RWPE2 (cell line): ENCODE results near the gene SMCHD1.

Experiments used
- ATAC-seq: fragments of 200-7000 bp; cut with Tn5 transposase; 3 replicates; pipeline ENCODE4 v1.9.1; 2021; ENCODE audit warnings: low read depth
- DNase-seq: peaks from one replicate; pipeline ENCODE4 v3.0.0-alpha.2; 2020; ENCODE audit warnings: low spot score
- H3K27ac ChIP-seq: fragments of 450-650 bp; 2 replicates; pipeline ENCODE4 v1.5.1; 2017; ENCODE audit warnings: mild to moderate bottlenecking; ENCODE audit not compliant: poor library complexity, severe bottlenecking
- H3K27me3 ChIP-seq: fragments of 250-450 bp; sonication (Bioruptor Pico); 2 replicates; pipeline ENCODE4 v1.5.1; 2021; ENCODE audit warnings: mild to moderate bottlenecking, moderate library complexity; ENCODE audit not compliant: insufficient read depth, poor library complexity, severe bottlenecking
- H3K36me3 ChIP-seq: fragments of 250-450 bp; sonication (Bioruptor Pico); 2 replicates; pipeline ENCODE4 v1.5.1; 2020; ENCODE audit warnings: low read depth, mild to moderate bottlenecking, moderate library complexity
- H3K4me1 ChIP-seq: fragments of 250-450 bp; sonication (Bioruptor Pico); 2 replicates; pipeline ENCODE4 v1.5.1; 2021; ENCODE audit warnings: mild to moderate bottlenecking, moderate library complexity; ENCODE audit not compliant: insufficient read depth, poor library complexity, severe bottlenecking
- H3K4me3 ChIP-seq: fragments of 250-450 bp; sonication (Bioruptor Pico); 2 replicates; pipeline ENCODE4 v1.5.1; 2021; ENCODE audit warnings: mild to moderate bottlenecking, moderate library complexity; ENCODE audit not compliant: severe bottlenecking
- H3K9me3 ChIP-seq: fragments of 250-450 bp; sonication (Bioruptor Pico); 2 replicates; pipeline ENCODE4 v1.5.1; 2021; ENCODE audit warnings: mild to moderate bottlenecking, moderate library complexity; ENCODE audit not compliant: severe bottlenecking
- CTCF ChIP-seq: fragments of 450-650 bp; IDR thresholded peaks from one replicate; pipeline ENCODE4 v1.5.1; 2017; ENCODE audit warnings: mild to moderate bottlenecking, moderate library complexity; ENCODE audit not compliant: poor library complexity, severe bottlenecking

SMCHD1 gene

DNA sequence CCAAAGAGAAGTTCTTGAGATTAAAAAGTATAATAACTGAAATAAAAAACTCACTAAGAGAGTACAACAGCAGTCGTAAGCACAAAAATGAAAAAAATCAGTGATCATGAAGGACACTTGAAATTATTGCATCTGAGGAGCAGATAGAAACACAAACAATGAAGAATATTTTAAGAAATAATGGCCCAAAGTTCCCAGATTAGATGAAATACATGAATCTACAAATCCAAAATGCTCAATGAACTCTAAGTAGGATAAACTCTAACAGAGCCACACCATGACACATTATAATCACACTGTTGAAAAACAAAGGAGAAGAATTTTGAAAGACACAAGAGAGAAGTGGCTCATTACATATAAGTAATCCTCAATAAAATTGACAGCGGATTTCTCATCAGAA, 159.4 kb downstream of the SMCHD1 start:
- no peak for ATAC-seq
- Histone ChIP-seq H3K9me3 (peaks cover 3% of the 10 kb centered on the region), H3K36me3 (no peaks in the 10 kb centered on the region), H3K27ac (no peak overlapping the region), H3K4me1 (no peaks in the 10 kb centered on the region), H3K27me3 (no peaks in the 10 kb centered on the region), H3K4me3 (no peak overlapping the region)
- no peak for TF ChIP-seq CTCF
- no peak for DNase-seq

DNA sequence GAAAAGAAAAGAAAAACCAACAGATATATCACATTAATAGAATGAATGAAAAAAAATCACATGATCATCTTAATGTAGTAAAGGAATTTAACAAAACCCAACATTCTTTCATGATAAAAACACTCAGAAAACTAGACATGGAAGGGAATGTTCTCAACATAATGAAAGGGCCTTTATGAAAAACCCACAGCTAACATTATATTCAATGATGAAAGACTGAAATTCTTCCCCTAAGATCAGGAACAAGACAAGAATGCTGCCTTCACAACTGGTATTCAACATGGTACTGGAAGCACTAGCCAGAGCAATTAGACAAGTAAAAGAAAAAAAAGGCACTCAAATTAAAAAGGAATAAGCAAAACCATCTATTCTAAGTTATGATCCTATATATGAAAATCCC, 162.8 kb downstream of the SMCHD1 start:
- TF ChIP-seq CTCF = no peak
- no peak for ATAC-seq
- no peak overlapping the region for H3K27ac ChIP-seq
- no peak for DNase-seq
- H3K27me3 ChIP-seq = no peaks in the 10 kb centered on the region
- H3K4me3 ChIP-seq = no peak overlapping the region
- H3K36me3 ChIP-seq = no peaks in the 10 kb centered on the region
- no peaks in the 10 kb centered on the region for H3K4me1 ChIP-seq
- H3K9me3 ChIP-seq = no peaks in the 10 kb centered on the region

DNA sequence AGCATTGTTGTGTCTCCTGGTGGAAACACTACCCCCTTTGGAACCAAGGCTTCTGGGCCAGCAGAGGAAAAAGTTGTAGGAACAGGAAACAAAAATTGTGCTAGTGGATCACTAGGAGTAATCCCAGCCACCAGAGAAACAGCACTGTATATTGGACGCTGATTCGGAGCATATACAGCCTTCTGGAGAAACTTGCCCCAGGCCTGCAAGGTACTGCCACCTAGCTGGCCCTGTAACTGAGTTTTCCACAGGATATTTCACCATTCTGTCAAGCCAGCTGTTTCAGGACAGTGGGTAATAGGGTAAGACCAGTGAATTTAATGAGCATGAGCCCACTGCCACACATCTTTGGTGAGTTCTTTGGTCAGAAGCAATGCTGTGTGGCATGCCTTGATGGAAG, 166.2 kb downstream of the SMCHD1 start:
- no peak for ATAC-seq
- Histone ChIP-seq H3K4me3 (no peak overlapping the region), H3K36me3 (no peaks in the 10 kb centered on the region), H3K4me1 (no peaks in the 10 kb centered on the region), H3K27ac (no peak overlapping the region), H3K27me3 (no peaks in the 10 kb centered on the region), H3K9me3 (no peaks in the 10 kb centered on the region)
- no peak for TF ChIP-seq CTCF
- DNase-seq = no peak

- DNase-seq = no peak
- H3K4me3 ChIP-seq = no peak overlapping the region
- no peaks in the 10 kb centered on the region for H3K9me3 ChIP-seq
- no peak overlapping the region for H3K27ac ChIP-seq
- no peaks in the 10 kb centered on the region for H3K27me3 ChIP-seq
- TF ChIP-seq CTCF = no peak
- H3K36me3 ChIP-seq = no peaks in the 10 kb centered on the region
- no peaks in the 10 kb centered on the region for H3K4me1 ChIP-seq
- no peak for ATAC-seq
These were observed 166.8 kb downstream of the SMCHD1 start for GRCh38 chr18:2822213-2822921.

- TF ChIP-seq CTCF = no peak
- no peaks in the 10 kb centered on the region for H3K9me3 ChIP-seq
- ATAC-seq = no peak
These were observed 167.7 kb downstream of the SMCHD1 start for GRCh38 chr18:2823202-2823601.

More at GRCh38 chr18:2823202-2823601, 167.7 kb downstream of the SMCHD1 start:
- H3K27ac ChIP-seq = no peak overlapping the region
- no peaks in the 10 kb centered on the region for H3K27me3 ChIP-seq
- H3K36me3 ChIP-seq = no peaks in the 10 kb centered on the region
- no peaks in the 10 kb centered on the region for H3K4me1 ChIP-seq
- no peak for DNase-seq
- no peak overlapping the region for H3K4me3 ChIP-seq
